COLO668 (cell line): ENCODE results near the gene DNAJC5.
"Not testable (repeated sequence)": the region's sequence is repeated elsewhere in the genome, so short reads cannot be mapped to it uniquely, and the experiment has no call there.

Source experiments
- DNase-seq: peaks from one replicate; lab custom pipeline; 2025; ENCODE audit not compliant: unreplicated experiment; lab: John Stamatoyannopoulos, UW

DNAJC5 gene

DNA sequence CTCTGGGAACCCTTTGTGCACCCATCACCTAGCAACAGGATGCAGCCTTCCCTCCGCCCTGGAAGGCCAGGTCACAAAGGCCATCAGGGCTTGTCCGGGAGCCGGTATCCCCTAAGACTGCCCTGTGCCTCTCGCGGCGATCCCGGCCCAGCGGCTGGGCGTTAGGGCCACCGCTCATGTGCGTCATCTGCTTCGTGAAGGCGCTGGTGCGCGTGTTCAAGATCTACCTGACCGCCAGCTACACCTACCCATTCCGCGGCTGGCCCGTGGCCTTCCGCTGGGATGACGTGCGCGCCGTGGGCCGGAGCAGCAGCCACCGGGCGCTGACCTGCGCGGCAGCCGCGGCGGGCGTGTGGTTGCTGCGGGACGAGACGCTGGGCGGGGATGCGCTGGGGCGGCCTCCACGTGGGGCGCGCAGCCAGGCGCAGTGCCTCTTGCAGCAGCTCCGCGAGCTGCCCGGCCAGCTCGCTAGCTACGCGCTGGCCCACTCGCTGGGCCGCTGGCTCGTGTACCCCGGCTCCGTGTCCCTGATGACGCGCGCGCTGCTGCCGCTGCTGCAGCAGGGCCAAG lies 33.5 kb upstream of the DNAJC5 start, which contains the start of gene ABHD16B:
TSS of gene ABHD16B (plus strand) at position 134 of the 570 bp plus-strand sequence. CDS start at position 177, 43 bp downstream.
- no peak for DNase-seq

DNA sequence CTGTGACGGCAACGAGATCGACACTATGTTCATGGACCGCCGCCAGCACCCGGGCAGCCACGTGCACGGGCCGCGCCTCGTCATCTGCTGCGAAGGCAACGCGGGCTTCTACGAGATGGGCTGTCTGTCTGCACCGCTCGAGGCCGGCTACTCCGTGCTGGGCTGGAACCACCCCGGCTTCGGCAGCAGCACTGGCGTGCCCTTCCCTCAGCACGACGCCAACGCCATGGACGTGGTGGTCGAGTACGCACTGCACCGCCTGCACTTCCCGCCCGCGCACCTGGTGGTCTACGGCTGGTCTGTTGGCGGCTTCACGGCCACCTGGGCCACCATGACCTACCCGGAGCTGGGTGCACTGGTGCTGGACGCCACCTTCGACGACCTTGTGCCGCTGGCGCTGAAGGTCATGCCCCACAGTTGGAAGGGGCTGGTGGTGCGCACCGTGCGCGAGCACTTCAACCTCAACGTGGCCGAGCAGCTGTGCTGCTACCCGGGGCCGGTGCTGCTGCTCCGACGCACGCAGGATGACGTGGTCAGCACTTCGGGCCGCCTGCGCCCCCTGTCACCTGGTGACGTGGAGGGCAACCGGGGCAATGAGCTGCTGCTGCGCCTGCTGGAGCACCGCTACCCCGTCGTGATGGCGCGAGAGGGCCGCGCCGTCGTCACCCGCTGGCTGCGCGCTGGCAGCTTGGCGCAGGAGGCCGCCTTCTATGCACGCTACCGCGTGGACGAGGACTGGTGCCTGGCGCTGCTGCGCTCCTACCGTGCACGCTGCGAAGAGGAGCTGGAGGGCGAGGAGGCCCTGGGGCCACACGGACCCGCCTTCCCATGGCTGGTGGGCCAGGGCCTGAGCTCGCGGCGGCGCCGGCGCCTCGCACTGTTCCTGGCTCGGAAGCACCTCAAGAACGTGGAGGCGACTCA lies 32.7 kb upstream of the DNAJC5 start:
- no peak for DNase-seq

DNA sequence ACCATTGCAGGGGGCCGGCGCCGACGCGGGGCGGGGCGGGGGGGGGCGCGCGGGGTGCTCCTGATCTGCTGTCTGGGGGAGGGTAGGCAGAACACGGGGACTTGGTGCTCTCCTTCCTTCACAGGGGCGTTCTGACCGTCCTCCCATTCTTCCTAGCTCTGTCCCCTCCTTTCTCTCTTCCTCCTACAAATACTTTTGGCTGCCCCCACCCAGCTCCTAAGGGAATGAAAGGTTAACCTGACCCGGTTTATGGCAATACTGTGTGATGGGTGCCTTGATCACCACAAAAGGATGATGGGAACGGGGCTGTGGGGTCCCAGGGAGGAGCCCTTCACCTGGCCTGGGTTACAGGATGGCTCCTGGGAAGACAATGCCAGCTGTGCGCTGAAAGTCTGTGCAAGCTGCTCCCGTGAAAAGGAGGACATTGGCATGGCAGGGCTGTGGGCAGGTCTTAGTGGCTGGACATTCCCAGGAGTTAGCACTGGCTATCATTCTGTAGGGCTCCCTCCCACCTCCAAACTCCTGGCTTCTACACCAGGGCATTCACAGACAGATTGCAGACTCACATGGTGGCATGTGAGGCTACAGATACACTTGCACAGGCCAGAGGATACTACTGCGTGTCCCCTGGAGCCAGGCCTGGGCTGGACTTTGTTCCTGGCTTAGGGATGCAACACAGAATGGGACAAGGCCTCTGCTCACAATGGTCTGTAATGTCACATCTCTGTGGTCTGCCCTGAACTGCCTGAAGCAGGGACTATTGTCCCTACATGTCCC lies 31.7 kb upstream of the DNAJC5 start:
- no peak for DNase-seq

DNA sequence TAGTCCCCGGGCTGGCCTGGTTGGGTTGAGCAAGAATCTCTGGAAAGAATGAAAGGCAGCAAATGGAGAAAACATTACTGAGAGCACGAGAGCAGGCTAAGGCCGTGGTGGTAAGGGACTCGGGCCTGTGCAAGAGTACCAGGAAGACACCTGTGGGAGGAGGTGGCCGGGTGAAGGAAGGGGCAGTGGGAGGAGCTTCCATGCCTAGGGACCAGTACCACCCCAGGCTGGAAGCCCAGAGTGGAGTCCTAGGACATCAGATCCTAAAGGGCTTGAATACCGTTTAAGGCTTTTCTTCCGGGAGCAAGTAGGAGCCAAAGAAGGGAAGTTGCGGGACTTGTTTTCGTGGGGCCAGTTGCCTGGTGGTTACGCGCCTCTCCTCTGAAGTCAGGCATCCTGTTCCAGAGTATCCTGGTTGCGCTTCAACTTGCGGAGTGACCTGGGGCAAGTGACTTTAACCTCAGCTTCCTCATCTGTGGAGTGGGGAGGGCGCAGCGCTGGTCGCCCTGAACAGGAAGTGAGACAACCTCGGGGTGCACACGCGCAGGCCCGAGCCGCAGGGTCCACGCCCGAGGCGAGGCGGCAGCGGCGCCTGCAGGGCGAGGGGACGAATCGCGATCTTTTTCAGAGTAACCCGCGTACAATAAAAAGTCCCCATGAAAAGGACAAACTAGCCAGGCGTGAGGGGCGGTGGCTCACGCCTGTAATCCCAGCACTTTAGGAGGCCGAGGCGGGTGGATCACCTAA lies 31.0 kb upstream of the DNAJC5 start:
- peak; percentile 93 for DNase-seq

DNA sequence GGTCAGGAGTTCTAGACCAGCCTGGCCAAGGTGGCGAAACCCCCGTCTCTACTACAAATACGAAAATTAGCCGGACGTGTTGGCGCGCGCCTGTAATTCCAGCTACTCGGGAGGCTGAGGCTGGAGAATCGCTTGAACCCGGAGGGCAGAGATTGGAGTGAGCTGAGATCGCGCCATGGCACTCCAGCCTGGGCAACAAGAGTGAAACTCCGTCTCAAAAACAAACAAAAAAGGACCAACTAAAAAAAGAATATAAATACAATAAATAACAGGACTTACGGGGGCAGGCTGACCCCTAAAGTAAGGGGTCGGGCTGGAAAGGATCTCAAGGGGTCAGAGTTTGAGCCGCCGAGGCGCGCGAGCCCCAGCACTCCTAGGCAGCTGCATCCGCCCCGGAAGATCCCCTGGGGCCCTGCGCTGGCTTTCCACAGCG lies 30.4 kb upstream of the DNAJC5 start:
- DNase-seq = no peak

DNA sequence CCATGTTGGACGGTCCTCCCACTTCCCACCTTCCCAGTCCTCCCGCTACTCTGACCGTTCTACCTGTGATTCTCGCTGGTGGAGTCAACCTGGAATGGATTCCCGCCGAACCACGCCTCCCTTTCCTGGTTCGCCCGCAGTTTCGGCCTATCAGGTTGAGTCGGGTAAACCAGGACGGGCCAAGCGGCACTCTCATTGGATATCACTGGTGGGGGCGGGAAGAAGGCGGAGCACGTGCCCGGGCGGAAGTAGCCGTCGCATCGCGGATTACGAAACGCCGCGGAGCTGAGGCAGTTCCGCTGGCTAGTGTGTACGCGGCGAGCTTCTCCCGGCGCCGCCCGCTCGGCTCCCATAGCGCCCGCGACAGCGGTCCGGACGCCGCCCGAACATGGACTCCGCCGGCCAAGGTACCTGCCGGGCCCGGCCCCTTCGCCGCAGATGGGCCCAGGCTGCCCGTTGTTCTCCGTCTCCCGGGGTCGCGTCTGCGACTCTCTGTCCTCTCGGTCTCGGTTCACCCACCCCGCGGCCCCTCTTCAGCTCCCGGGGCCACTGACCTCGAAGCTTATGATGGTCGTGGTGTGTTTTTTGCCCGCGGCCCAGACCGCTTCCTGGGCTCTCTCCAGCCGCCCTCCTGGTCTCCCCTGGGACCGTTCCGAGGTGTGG lies 29.8 kb upstream of the DNAJC5 start, which contains the start of gene TPD52L2:
TSS of gene TPD52L2 (plus strand) at position 293 of the 663 bp plus-strand sequence. CDS start at position 389, 96 bp downstream.
- DNase-seq = peak; percentile 99

DNA sequence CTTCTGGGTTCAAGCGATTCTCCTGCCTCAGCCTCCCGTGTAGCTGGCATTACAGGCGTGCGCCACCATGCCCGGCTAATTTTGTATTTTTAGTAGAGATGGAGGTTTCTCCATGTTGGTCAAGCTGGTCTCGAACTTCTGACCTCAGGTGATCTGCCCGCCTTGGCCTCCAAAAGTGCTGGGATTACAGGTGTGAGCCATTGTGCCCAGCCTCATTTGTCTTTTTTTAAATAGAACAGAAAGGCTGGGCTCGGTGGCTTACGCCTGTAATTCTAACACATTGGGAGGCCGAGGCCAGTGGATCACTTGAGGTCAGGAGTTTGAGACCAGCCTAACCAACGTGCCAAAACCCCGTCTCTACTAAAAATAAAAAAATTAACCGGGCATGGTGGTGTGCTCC lies 27.9 kb upstream of the DNAJC5 start:
- DNase-seq = not testable (repeated sequence)

DNA sequence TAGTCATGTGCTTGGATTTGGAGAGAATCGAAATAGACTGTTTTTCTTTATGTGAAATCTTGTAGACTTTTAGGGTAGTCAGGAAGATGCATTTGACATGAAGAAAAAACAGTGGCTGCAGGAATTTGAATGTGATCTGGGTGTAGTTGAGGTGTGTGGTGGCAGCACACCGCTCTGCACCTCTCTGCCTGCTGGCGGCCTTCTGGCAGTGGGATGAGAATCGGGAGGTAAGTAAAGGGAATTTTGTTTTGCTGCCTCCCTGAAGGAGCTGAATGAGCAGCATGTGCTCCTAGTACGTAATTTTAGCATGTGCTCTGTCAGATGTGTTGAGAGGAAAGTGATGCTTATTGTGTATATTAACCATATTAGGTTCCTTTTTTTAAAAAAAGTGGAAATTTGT lies 26.7 kb upstream of the DNAJC5 start:
- no peak for DNase-seq

DNA sequence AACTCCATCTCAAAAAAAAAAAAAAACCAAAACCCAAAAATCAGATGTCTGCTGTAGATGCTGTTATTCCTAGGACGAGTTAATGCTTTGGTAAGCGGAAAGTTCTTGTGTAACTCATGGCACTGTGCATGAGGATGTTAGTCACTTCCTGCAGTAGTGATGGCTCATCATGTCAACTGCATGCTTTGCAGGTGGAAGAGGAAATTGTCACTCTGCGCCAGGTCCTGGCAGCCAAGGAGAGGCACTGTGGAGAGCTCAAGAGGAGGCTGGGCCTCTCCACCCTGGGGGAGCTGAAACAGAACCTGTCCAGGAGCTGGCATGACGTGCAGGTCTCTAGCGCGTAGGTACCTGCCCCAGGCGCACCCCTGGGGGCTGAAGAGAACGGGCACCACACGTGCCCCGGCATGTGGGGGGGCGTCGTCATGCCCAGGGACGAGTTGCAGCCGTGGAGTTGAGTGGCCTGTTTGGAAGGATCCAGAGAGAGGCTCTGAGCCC lies 21.4 kb upstream of the DNAJC5 start:
- DNase-seq = no peak

DNA sequence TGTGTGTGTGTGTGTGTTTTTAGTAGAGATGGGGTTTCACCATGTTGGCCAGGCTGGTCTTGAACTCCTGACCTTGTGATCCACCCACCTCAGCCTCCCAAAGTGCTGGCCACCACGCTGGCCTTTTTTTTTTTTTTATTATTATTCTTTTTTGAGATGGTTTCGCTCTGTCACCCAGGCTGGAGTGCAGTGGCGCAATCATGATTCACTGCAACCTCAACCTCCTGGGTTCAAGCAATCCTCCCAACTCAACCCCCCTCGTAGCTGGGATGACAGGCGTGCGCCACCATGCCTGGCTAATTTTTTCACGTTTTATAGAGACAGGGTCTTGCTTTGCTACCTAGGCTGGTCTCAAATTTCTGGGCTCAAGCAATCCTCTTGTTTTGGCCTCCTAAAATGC lies 20.7 kb upstream of the DNAJC5 start:
- DNase-seq = not testable (repeated sequence)

DNA sequence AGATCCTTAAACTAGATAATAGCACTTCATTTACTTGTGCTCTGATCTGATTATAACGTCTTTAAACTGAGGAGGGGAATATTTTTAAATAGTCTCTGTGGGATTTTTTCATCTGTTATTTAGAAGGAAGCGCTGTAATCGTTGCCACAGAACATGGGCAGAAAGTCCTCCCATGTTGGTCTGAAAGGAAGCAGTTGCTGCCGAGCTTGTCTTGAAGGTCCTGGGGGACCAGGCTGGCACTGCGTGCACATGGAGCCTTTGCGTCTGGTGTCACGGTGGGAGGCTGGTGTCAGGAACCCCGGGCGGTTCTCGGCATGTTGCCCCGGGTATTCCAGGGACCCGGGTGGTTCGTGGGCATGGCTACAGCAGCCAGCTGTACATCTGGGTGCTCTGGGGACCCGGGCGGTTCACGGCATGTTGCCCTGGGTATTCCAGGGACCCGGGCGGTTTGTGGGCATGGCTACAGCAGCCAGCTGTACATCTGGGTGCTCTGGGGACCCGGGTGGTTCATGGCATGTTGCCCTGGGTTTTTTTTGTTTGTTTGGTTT lies 18.4 kb upstream of the DNAJC5 start:
- DNase-seq = no peak

DNA sequence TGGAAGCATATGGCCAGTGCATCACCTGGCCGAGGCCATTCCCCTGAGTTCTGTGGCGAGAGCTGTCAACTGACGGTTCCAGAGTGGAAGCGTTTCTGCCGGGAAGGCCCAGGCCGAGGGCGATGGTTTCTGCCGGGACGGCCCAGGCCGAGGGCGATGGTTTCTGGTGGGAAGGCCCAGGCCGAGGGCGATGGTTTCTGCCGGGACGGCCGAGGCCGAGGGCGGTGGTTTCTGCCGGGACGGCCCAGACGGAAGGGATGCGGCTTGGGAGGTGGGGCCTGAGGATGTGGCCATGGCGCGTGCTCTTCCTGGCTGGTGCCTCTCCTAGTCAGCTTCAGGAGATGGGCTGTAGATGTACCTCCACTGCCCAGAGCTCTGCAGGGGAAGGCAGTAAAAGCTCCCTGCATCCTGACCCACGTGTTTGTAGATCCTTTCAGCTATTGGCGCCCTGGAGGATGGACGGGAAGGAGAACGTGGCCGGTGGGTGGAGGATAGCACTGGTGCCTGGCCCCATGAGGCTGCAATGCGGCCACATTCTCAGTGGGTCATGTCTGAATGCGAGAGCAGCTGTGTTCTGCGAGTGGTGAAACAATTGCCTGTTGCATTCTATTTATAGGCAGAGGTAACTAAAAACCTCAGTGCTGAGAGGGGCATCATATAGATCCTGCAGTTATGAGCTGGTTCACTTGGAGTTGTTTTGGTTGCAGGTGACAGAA lies 17.0 kb upstream of the DNAJC5 start:
- DNase-seq = no peak

DNA sequence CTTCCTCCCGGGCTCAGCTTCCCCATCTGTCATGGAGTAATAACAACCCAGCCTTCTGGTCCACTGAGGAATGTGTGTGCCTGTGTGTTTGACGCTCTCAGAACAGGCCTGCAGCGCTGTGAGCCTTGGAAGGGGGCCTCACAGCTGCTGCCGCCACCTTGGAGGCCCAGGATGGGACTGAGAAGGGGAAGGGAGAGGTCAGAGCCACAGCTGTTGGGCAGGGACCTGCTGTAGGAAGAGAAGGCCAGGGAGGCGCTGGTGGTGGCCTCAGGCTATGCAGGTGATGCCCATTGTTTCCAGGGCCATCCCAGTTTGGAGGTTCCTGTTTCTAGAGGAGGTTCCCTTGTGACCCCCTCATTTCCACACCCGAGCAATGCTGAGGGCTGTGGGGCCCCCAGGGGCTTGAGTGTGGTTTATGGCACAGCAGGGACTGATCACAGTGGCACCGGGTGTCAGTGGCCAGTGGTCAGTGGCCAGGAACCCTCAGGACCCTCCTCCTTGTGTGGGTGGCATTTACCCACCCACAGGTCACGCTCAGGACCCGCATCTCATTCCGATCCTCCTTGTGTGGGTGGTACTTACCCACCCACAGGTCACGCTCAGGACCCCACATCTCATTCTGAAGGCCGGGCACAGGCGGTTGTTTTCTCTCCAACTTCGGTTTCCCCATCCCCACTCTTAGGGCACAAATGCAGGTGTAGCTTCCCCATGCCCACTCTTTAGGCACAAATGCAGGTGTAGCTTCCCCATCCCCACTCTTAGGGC lies 15.8 kb upstream of the DNAJC5 start:
- no peak for DNase-seq

DNA sequence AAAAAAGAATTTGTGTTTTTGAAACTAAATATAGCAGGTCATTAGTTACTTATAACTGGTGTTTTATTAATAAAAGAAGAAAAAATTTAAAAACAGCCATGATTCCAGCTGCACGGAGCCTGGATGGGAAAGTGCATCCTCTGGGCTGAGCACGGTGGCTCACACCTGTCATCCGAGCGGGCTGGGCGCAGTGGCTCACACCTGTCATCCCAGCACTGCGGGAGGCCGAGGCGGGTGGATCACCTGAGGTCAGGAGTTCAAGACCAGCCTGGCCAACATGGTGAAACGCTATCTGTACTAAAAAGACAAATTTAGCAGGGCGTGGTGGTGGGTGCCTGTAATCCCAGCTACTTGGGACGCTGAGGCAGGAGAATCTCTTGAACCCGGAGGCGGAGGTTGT lies 14.0 kb upstream of the DNAJC5 start:
- DNase-seq = not testable (repeated sequence)

DNA sequence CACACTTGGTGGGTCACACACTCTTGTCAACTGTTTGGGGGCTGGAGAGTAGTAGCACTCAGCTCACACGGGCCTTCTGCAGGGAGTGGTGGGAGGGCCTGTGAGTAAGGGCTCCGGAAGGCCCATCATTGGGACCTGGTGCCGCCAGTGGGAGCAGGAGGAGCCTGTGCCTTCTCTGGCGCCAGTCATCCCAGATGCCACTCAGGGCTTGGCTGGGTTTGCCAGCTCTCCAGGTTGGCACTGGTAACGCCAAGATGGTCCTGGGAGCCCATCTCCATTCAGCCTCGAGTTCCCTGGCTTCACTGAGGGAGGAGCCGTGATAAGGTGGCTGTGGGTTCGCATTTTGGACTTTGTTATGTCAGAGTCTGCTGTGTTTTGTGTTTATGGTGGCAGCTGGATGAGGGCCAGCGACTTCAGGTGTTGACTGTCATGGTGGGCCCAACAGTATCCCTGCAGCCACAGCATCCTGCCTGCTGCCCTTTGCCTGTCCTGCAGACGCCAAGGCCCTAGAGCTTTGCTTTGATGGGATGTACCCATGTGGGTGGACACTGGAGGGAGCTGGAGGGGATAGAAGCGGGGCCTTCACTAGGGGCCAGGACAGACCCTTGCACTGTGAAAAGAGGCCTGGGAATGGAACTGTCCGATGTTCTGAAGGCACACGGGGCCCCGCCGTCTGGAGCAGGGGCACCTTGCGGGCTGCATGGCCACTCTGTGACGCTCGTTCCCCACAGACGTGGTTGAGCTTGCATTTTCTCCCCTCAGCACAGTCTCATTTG lies 13.3 kb upstream of the DNAJC5 start:
- no peak for DNase-seq

DNA sequence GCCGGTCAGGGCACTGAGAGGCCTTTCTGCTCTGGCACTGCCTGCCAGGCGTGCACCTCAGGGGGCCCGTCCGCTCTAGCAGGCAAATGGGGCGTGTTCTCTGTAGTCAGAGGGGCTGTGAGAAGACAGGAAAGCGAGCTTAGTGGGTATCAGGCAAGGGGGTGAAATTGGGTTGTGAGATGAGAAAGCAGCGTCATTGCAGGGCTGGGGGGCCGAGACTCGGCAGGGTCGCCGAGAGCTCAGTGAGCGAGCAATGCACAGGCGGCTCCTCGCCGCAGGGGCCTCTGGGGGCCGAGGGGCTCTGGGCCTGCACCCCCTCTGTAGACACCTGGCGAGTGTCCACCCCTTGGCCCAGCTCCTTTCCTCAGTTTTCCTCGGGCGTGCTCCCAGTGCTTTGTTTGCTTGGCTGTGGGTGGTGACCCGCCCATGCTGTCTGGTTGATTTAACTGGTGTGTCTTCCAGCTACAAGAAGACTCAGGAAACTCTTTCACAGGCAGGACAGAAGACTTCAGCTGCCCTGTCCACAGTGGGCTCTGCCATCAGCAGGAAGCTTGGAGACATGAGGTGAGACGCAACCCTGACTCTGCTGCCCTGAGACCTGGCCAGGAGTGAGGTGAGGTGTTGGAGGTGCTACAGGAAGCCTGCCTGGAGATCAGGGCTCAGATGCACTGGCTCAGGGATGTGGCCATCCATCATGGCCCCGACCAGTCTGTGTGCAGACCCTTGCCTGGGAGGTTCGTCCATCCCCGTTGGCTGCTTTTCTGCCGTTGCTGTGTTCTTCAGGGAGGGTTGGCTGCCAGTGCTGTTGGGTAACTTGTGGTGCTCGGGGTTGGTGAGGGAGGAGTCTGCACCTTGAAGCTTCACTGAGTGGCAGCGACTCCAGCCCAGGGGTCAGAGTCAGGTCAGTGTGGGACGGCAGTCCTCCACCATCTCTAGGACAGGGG lies 12.4 kb upstream of the DNAJC5 start:
- DNase-seq = no peak

DNA sequence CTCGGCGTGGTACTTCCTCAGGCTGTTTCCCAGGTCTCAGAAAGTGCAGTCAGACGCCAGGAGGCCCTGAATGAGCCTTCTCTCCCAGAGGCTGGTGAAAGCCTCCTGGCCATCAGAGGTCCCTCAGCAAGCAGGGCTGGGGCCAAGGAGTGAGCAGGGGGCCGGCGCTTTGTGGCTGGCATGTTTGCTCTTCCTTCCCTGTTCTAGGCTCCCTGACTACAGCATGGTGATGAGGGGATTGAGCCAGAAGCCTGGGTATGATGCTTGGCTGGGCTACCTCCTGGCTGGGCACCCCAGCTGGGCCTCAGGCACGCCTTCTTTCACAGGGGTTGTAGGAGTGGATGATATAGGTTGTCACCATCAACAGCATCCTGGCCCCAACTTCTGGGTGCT lies 11.7 kb upstream of the DNAJC5 start:
- DNase-seq = no peak
